ENCODE measurements around the gene TFPI.

The TFPI gene

GRCh38 chr2:187486241-187486640 lies 68.0 kb downstream of the TFPI start:
- DNase-seq = no peak
- H3K9ac ChIP-seq (ENCODE audit: low read depth, low read length) = no peak overlapping the region

DNA sequence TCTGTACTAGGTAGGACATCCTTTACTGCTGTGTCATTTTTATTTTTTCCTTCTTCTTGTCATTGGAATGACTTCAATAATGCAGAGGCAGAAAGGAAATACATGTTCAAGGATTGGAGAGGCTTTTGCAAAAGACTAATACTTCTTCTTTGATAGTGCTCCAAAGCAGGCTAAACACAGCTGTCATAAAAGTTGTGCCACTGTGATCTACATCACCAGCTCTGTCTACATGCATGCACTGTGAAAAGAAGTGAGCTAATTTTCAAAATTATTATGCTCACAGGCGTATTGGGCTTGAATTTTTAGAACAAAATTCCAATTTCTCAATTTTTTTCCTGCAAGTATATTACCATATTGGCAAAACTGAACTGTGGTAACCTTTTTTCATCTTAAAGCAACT lies 68.7 kb downstream of the TFPI start:
- Histone ChIP-seq H3K9me3 (ENCODE audit: insufficient read depth, low read length, severe bottlenecking) (no peaks in the 10 kb centered on the region), H3K79me2 (ENCODE audit: insufficient read depth, low read length) (no peaks in the 10 kb centered on the region), H3K4me2 (ENCODE audit: insufficient read depth, low read length) (no peak overlapping the region), H3K4me1 (ENCODE audit: insufficient read depth, low read length) (no peaks in the 10 kb centered on the region), H2AFZ (ENCODE audit: low read depth, low read length) (no peak overlapping the region), H3K4me3 (ENCODE audit: low read depth in 1 of 2, low read length in 2 of 2) (no peak overlapping the region), H3K27me3 (ENCODE audit: insufficient read depth, low read length, poor library complexity) (no peaks in the 10 kb centered on the region), H3K27ac (ENCODE audit: low read length) (no peak overlapping the region), H4K20me1 (ENCODE audit: insufficient read depth, low read length) (no peaks in the 10 kb centered on the region), H3K9ac (ENCODE audit: low read depth, low read length) (no peak overlapping the region), H3K36me3 (ENCODE audit: insufficient read depth, low read length) (no peaks in the 10 kb centered on the region)
- TF ChIP-seq EZH2 (IDR thresholded peaks at IDR 0.05; ENCODE audit: borderline replicate concordance, low read depth, low read length, severe bottlenecking) = no peak
- TF ChIP-seq, protein P1, sequence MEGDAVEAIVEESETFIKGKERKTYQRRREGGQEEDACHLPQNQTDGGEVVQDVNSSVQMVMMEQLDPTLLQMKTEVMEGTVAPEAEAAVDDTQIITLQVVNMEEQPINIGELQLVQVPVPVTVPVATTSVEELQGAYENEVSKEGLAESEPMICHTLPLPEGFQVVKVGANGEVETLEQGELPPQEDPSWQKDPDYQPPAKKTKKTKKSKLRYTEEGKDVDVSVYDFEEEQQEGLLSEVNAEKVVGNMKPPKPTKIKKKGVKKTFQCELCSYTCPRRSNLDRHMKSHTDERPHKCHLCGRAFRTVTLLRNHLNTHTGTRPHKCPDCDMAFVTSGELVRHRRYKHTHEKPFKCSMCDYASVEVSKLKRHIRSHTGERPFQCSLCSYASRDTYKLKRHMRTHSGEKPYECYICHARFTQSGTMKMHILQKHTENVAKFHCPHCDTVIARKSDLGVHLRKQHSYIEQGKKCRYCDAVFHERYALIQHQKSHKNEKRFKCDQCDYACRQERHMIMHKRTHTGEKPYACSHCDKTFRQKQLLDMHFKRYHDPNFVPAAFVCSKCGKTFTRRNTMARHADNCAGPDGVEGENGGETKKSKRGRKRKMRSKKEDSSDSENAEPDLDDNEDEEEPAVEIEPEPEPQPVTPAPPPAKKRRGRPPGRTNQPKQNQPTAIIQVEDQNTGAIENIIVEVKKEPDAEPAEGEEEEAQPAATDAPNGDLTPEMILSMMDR (IDR thresholded peaks at IDR 0.05; ENCODE audit: borderline replicate concordance, extremely low read depth, low read length, poor library complexity, severe bottlenecking) = no peak
- DNase-seq = no peak
- no peak for ATAC-seq (ENCODE audit: insufficient read depth, low read depth)

More at GRCh38 chr2:187486241-187486640, 68.0 kb downstream of the TFPI start:
- Histone ChIP-seq H2AFZ (ENCODE audit: low read depth, low read length) (no peak overlapping the region), H3K36me3 (ENCODE audit: insufficient read depth, low read length) (no peaks in the 10 kb centered on the region), H3K27me3 (ENCODE audit: insufficient read depth, low read length, poor library complexity) (no peaks in the 10 kb centered on the region), H3K4me2 (ENCODE audit: insufficient read depth, low read length) (no peak overlapping the region), H3K4me3 (ENCODE audit: low read depth in 1 of 2, low read length in 2 of 2) (no peak overlapping the region), H3K4me1 (ENCODE audit: insufficient read depth, low read length) (no peaks in the 10 kb centered on the region), H3K27ac (ENCODE audit: low read length) (no peak overlapping the region), H3K79me2 (ENCODE audit: insufficient read depth, low read length) (no peaks in the 10 kb centered on the region), H3K9me3 (ENCODE audit: insufficient read depth, low read length, severe bottlenecking) (no peaks in the 10 kb centered on the region), H4K20me1 (ENCODE audit: insufficient read depth, low read length) (no peaks in the 10 kb centered on the region)
- ATAC-seq (ENCODE audit: insufficient read depth, low read depth) = no peak
- TF ChIP-seq, protein P1 (IDR thresholded peaks at IDR 0.05; ENCODE audit: borderline replicate concordance, extremely low read depth, low read length, poor library complexity, severe bottlenecking) = no peak
- TF ChIP-seq EZH2 (IDR thresholded peaks at IDR 0.05; ENCODE audit: borderline replicate concordance, low read depth, low read length, severe bottlenecking) = no peak

- Histone ChIP-seq H3K27ac (ENCODE audit: low read length) (no peak overlapping the region), H3K9ac (ENCODE audit: low read depth, low read length) (no peak overlapping the region), H3K4me1 (ENCODE audit: insufficient read depth, low read length) (no peaks in the 10 kb centered on the region), H2AFZ (ENCODE audit: low read depth, low read length) (no peak overlapping the region), H3K9me3 (ENCODE audit: insufficient read depth, low read length, severe bottlenecking) (no peaks in the 10 kb centered on the region), H3K4me2 (ENCODE audit: insufficient read depth, low read length) (no peak overlapping the region), H3K4me3 (ENCODE audit: low read depth in 1 of 2, low read length in 2 of 2) (no peak overlapping the region), H3K79me2 (ENCODE audit: insufficient read depth, low read length) (no peaks in the 10 kb centered on the region), H4K20me1 (ENCODE audit: insufficient read depth, low read length) (no peaks in the 10 kb centered on the region), H3K36me3 (ENCODE audit: insufficient read depth, low read length) (no peaks in the 10 kb centered on the region), H3K27me3 (ENCODE audit: insufficient read depth, low read length, poor library complexity) (no peaks in the 10 kb centered on the region)
- no peak for DNase-seq
- TF ChIP-seq, protein P1 (IDR thresholded peaks at IDR 0.05; ENCODE audit: borderline replicate concordance, extremely low read depth, low read length, poor library complexity, severe bottlenecking) = no peak
- TF ChIP-seq EZH2 (IDR thresholded peaks at IDR 0.05; ENCODE audit: borderline replicate concordance, low read depth, low read length, severe bottlenecking) = no peak
- ATAC-seq (ENCODE audit: insufficient read depth, low read depth) = no peak
Measured at GRCh38 chr2:187483537-187483936, 70.7 kb downstream of the TFPI start.

GRCh38 chr2:187482796-187483195 lies 71.4 kb downstream of the TFPI start:
- Histone ChIP-seq H3K4me2 (ENCODE audit: insufficient read depth, low read length) (no peak overlapping the region), H3K27ac (ENCODE audit: low read length) (no peak overlapping the region), H3K9ac (ENCODE audit: low read depth, low read length) (no peak overlapping the region), H3K9me3 (ENCODE audit: insufficient read depth, low read length, severe bottlenecking) (no peaks in the 10 kb centered on the region), H3K79me2 (ENCODE audit: insufficient read depth, low read length) (no peaks in the 10 kb centered on the region), H3K4me1 (ENCODE audit: insufficient read depth, low read length) (no peaks in the 10 kb centered on the region), H2AFZ (ENCODE audit: low read depth, low read length) (no peak overlapping the region), H4K20me1 (ENCODE audit: insufficient read depth, low read length) (no peaks in the 10 kb centered on the region), H3K4me3 (ENCODE audit: low read depth in 1 of 2, low read length in 2 of 2) (no peak overlapping the region), H3K27me3 (ENCODE audit: insufficient read depth, low read length, poor library complexity) (no peaks in the 10 kb centered on the region), H3K36me3 (ENCODE audit: insufficient read depth, low read length) (no peaks in the 10 kb centered on the region)
- ATAC-seq (ENCODE audit: insufficient read depth, low read depth) (no peak), DNase-seq (no peak)
- TF ChIP-seq EZH2 (IDR thresholded peaks at IDR 0.05; ENCODE audit: borderline replicate concordance, low read depth, low read length, severe bottlenecking) = no peak
- TF ChIP-seq, protein P1 (IDR thresholded peaks at IDR 0.05; ENCODE audit: borderline replicate concordance, extremely low read depth, low read length, poor library complexity, severe bottlenecking) = no peak

Measured in DND-41 (cell line).